Measurements from ENCODE around the gene CHRM1. TPM values are rescaled to one million over a fixed set of nuclear protein-coding genes. Genes with fewer than 3 reads are reported as not detected.
A peak's percentile ranks its signal among the peaks of the same experiment; 100 is the strongest.

Gene CHRM1
- total and polyA plus RNA-seq, 8 donors: 0.12 to 19.4 (median 2.5) TPM; not detected in 2

DNA sequence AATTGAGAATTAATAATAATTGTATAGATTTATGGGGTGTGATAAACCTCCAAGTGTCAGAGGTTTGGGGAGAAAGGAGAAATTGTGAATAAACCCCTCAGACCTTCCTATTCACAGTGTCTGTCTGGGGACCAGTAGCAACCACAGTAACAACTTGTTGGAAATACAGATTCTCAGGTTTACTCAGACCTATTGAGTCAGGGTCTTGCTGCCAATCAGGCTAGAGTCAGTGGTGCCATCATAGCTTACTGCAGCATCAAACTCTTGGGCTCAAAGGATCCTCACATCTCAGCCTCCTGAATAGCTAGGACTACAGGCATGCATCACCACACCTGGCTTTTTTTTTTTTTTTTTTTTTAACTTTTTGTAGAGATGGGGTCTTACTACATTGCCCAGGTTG, 23.1 kb downstream of the CHRM1 start:
- H3K4me3 ChIP-seq: no peak overlapping the region
- TF ChIP-seq, protein P1, sequence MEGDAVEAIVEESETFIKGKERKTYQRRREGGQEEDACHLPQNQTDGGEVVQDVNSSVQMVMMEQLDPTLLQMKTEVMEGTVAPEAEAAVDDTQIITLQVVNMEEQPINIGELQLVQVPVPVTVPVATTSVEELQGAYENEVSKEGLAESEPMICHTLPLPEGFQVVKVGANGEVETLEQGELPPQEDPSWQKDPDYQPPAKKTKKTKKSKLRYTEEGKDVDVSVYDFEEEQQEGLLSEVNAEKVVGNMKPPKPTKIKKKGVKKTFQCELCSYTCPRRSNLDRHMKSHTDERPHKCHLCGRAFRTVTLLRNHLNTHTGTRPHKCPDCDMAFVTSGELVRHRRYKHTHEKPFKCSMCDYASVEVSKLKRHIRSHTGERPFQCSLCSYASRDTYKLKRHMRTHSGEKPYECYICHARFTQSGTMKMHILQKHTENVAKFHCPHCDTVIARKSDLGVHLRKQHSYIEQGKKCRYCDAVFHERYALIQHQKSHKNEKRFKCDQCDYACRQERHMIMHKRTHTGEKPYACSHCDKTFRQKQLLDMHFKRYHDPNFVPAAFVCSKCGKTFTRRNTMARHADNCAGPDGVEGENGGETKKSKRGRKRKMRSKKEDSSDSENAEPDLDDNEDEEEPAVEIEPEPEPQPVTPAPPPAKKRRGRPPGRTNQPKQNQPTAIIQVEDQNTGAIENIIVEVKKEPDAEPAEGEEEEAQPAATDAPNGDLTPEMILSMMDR (IDR thresholded peaks at IDR 0.05): no peak
- TF ChIP-seq EP300 (IDR thresholded peaks at IDR 0.05): no peak
- TF ChIP-seq POLR2A (IDR thresholded peaks at IDR 0.05): no peak
- no peak for TF ChIP-seq POLR2AphosphoS5 (IDR thresholded peaks at IDR 0.05)
- H3K27me3 ChIP-seq: no peaks in the 10 kb centered on the region
- H3K4me1 ChIP-seq: no peaks in the 10 kb centered on the region
- H3K9me3 ChIP-seq: no peaks in the 10 kb centered on the region
- H3K27ac ChIP-seq: no peak overlapping the region
- intact Hi-C loops (cut with DNase I; ENCODE audit: low total_unique reads): no loop called here
- no peak for DNase-seq
- no peaks in the 10 kb centered on the region for H3K36me3 ChIP-seq

DNA sequence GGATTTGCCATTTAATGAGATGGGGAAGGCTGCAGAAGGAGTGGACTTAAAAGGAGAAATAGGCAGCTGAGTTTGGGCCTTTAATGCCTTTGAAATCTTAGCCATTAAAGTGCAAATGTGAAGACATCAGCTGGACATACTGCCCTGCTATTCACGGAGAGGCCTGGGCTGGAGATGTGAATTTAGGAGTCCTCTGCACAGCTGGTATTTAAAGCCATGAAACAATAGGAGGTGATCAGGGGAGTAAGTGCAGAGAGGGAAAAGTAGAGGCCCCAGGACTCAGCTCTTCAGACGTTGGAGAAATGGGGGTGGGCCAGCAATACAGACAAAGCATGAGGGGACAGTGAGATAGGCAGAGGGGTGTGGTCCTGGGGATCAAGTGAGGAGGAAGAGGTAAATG, 23.9 kb downstream of the CHRM1 start:
- DNase-seq: no peak
- 41 to 62% (median 58%) methylated on average over 2 of the region's 2 CpGs for WGBS, 5 donors
- intact Hi-C loops (cut with DNase I; ENCODE audit: low total_unique reads): no loop called here
- no peaks in the 10 kb centered on the region for H3K27me3 ChIP-seq
- no peaks in the 10 kb centered on the region for H3K4me1 ChIP-seq
- H3K9me3 ChIP-seq: no peaks in the 10 kb centered on the region
- no peak for TF ChIP-seq EP300 (IDR thresholded peaks at IDR 0.05)
- TF ChIP-seq POLR2A (IDR thresholded peaks at IDR 0.05): no peak
- no peak for TF ChIP-seq POLR2AphosphoS5 (IDR thresholded peaks at IDR 0.05)
- TF ChIP-seq, protein P1 (IDR thresholded peaks at IDR 0.05): no peak
- H3K4me3 ChIP-seq: no peak overlapping the region
- H3K36me3 ChIP-seq: no peaks in the 10 kb centered on the region
- no peak overlapping the region for H3K27ac ChIP-seq

DNA sequence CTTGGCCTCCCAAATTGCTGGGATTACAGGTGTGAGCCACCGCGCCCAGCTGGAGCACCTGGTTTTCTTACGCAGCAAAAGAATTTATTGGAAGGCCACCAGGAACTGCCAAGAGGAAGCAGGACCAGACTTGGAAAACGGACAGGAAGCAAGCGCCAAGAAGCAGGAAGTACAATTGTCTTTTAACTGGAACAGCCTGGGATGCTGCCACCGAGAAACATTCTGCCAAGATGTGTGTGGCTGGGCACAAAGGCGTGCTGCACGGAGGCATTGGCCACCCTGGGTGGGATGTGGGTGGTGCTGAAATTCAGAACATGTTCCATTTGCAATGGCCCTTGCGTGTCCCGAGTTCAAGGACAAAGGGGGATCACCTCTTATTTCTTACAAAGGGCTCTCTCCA, 25.1 kb downstream of the CHRM1 start:
- Histone ChIP-seq H3K4me1 (no peaks in the 10 kb centered on the region), H3K36me3 (no peaks in the 10 kb centered on the region), H3K4me3 (no peak overlapping the region), H3K27me3 (no peaks in the 10 kb centered on the region), H3K9me3 (no peaks in the 10 kb centered on the region), H3K27ac (no peak overlapping the region)
- 62 to 74% (median 69%) methylated on average over 10 of the region's 10 CpGs for WGBS, 5 donors
- TF ChIP-seq, protein P1 (IDR thresholded peaks at IDR 0.05): no peak
- peak in 1 of 3 donors; percentile 22 for TF ChIP-seq POLR2AphosphoS5 (IDR thresholded peaks at IDR 0.05)
- intact Hi-C loops (cut with DNase I; ENCODE audit: low total_unique reads): no loop called here
- no peak for DNase-seq

DNA sequence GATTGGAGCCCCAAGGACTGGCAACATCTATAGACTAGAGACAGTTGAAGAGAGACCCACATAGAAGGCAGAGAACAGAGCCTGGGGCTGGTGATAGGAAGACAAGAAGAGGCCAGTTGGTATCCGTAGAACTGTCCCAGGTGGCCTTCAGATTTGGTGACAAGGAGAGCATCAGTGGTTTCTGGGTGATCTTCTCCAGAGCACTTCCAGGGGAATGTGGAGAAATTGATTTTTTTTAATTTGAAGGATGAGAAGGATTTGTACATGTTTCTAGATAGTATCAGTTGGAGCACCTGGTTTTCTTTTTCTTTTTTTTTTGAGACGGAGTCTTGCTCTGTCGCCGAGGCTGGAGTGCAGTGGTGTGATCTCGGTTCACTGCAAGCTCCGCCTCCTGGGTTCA, 25.7 kb downstream of the CHRM1 start:
- H3K27me3 ChIP-seq: no peaks in the 10 kb centered on the region
- no peaks in the 10 kb centered on the region for H3K36me3 ChIP-seq
- no peak overlapping the region for H3K27ac ChIP-seq
- intact Hi-C loops (cut with DNase I; ENCODE audit: low total_unique reads): no loop called here
- WGBS, 5 donors: 73 to 87% (median 80%) methylated on average over 6 of the region's 6 CpGs
- H3K4me1 ChIP-seq: no peaks in the 10 kb centered on the region
- no peaks in the 10 kb centered on the region for H3K9me3 ChIP-seq
- no peak for DNase-seq
- TF ChIP-seq, protein P1 (IDR thresholded peaks at IDR 0.05): no peak
- TF ChIP-seq POLR2AphosphoS5 (IDR thresholded peaks at IDR 0.05) (no peak), EP300 (IDR thresholded peaks at IDR 0.05) (no peak), POLR2A (IDR thresholded peaks at IDR 0.05) (no peak)
- H3K4me3 ChIP-seq: no peak overlapping the region

Data from stomach (tissue), 9 donors.